HG02943 (cell line): ENCODE data around the gene PRPF31.

Experiments used
- ATAC-seq: cut with Tn5 transposase; IDR thresholded peaks from one replicate; pipeline ENCODE4 v1.9.1; 2021; ENCODE audit warnings: mild to moderate bottlenecking, low read depth, moderate library complexity; ENCODE audit not compliant: unreplicated experiment

Gene PRPF31

DNA sequence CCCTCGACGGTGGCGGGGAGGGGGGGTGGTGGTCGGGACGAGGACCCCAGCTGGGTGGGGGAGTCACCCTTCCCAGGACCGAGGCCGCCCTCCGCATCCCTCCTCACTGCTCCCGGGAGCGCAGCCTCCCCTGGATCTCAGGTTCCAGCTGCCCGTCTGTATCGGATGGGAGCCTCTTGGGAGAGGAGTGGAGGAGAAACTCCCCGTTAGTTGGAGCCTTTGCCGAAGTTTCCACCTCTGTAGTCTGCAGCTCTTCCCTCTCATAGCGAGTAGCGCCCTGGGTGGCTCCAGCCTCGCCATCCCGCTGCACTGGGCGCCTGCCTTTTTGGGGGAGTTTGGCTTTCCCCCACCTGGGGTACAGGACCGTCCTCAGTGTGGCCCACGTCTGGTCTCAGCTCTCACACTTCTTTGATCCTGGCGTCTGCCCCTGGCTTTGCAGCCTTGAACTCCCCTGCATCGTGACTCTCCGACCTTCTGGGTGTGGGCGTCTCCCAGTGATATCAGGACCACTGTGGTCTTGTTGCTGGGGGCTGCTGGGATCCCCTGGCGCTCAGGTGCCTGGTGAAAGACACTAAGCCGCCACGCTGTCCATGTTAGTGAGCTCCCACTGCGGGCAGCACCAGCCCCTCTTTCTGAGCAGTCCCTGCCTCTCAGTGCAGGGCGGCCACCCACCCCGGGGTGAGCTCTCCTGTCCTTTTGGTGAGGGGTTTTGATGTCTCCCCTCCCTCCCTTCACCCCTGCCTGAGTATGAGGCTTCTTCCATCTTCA lies 23.1 kb downstream of the PRPF31 start:
- no peak for ATAC-seq

DNA sequence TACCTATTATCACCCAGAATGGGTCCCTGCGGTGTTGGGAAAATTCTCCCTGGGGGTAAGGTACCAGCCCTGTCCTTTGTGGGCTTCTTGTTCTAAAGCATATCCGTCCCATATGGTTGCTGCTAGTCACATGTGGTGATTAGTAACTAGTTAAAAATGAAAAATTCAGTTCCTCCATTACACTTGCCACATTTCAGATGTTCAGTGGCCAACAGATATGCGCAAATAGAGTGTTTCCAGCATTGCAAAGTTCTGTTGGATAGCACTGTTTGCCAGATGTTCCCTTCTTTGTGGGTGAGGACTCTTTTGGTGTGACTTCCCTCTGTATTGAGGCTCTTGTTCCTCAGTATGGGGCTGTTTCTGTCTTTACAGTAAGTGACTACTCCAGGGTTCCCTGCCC lies 25.8 kb downstream of the PRPF31 start:
- ATAC-seq, result no peak

DNA sequence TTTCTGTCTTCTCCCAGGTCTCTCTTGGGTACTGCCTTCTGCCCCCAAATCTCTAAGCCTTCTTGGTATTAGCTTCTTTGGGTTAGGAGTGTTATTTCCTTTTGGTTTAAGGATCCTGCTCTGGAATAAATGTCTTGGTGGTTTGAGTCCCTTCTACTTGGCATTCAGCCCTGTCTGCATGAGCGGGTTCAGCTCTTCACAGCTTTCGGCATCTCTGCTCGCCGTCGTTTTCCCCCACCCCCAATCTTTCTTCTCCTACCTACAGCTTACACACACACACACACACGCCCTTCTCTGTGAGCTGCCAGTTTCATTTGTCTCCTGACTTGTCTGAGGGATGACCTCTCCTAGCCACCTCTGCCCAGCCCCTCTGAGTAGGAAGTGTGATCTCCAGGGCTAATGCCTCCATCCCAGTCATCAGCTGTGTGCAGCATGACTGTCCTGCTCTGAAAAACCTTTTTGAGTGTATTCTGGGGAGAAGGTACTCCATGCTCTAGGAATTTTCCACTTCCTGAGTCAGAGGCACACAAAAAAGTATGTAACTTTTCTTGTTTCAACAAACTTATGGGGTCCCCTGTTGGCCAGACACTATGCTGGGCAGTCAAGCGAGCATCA lies 26.7 kb downstream of the PRPF31 start:
- no peak for ATAC-seq

DNA sequence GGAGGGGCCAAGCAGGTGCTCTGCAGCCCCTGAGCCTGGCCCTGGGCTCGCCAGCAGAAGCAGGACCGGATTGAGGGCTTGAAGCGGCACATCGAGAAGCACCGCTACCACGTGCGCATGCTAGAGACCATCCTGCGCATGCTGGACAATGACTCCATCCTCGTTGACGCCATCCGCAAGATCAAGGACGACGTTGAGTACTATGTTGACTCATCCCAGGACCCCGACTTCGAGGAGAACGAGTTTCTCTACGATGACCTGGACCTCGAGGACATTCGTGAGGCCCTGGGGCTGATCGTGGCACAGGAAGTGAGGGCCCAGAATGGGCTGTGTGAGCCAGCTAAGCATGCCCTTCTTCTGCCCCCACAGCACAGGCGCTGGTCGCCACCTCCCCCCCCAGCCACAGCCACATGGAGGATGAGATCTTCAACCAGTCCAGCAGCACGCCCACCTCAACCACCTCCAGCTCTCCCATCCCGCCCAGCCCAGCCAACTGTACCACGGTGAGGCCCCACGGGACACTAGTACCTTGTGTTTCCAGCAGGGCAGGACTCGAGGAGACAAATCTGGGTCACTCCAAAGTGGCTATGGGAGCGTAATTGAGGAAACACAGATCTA lies 30.1 kb downstream of the PRPF31 start:
- no peak for ATAC-seq

DNA sequence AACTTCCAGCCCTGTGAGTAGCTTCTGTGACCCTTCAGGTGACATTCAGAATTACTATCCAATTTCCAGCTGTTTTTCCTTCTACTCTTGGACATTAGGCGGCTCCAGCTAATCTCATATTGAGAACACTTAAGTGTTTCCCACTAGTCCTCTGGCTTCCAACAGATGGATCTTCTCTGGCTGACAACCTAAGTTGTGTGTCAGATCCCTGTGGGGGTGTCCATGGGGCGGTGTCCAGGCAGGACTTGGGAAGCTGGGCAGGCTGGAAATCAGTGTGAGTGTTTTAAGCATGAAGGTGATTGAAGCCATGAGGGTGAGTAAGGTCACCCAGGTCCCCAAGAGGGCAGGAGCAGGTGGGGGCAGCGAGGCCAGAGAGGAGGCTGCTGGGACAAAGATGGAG lies 32.1 kb downstream of the PRPF31 start:
- no peak for ATAC-seq

DNA sequence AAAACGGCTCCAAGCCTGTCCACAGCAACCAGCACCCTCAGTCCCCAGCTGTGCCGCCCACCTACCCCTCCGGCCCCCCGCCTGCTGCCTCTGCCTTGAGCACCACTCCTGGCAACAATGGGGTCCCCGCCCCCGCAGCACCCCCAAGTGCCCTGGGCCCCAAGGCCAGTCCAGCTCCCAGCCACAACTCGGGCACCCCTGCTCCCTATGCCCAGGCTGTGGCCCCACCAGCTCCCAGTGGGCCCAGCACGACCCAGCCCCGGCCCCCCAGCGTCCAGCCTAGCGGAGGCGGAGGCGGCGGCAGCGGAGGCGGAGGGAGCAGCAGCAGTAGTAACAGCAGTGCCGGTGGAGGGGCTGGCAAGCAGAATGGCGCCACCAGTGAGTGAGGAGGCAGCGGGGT lies 32.6 kb downstream of the PRPF31 start:
- no peak for ATAC-seq

DNA sequence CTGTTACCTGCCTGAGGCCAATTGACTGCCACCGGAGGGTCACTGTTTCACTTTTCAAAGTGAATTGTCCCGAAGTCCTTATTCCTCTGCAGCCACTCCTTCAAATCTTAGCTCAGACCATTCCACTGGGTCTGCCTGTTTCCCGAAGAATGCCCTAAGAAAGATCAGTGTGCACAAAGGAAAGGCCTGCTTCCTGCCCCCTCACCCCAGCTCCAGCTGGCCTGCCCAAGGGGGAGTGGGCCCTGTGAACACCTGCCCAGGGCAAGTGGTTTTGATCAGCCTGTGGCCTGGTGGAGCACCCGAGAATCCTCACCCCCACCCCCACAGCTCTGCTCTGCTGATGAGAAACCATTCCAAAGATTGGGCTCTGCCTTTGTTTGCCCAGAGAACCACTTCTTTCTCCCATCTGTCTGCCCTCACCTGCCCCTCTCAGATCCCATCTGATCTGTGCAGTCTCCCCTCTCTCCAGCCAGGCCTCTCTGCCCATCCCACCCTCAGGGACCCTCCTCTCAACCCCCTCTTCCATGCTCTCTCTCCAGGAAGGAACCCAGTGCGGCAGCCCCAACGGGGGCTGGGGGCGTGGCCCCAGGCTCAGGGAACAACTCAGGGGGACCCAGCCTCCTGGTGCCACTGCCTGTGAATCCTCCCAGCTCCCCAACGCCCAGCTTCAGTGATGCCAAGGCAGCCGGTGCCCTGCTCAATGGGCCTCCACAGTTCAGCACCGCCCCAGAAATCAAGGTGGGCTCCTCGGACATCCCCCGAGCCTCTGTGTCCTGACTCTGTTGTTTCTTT lies 33.7 kb downstream of the PRPF31 start:
- no peak for ATAC-seq

DNA sequence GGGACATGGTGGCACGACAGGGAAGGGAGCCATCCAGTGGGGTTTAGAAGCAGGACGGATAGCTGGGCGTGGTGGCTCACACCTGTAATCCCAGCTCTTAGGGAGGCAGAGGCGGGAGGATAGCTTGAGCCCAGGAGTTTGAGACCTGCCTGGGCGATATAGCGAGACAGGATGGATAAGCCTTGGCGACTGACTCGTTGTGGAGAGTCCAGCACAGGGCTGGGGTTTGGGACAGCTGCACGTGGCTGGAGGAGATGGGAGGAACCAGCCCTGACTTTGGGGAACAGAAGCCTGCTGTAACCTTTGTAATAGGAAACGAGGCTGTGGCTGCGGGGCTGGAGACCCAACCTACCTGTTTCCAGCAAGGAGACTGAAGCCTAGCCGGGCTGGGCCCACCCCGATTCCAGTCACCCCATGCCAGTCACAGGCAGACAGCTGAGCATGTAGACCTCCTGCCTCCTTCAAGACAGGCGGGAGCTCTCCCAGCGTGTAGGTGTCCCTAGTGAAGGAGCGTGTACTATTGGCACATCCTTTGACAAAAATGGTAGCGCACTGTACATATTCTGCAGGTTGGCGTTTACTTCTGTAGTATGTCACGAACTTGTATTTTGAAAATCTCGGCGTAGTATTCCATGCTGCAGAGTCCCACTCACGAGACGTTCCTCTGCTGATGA lies 35.9 kb downstream of the PRPF31 start:
- no peak for ATAC-seq

DNA sequence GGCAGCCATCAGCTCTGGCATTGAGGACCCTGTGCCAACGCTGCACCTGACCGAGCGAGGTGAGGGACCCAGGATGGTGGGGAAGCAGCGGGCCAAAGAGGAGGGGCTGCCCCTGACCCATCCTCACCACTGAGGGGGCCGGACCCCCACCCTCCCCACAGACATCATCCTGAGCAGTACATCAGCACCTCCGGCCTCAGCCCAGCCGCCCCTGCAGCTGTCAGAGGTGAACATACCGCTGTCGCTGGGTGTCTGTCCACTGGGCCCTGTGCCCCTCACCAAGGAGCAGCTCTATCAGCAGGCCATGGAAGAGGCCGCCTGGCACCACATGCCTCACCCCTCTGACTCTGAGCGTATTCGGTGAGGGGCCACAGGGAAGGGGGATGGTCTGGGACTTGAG lies 36.7 kb downstream of the PRPF31 start:
- ATAC-seq, result no peak

DNA sequence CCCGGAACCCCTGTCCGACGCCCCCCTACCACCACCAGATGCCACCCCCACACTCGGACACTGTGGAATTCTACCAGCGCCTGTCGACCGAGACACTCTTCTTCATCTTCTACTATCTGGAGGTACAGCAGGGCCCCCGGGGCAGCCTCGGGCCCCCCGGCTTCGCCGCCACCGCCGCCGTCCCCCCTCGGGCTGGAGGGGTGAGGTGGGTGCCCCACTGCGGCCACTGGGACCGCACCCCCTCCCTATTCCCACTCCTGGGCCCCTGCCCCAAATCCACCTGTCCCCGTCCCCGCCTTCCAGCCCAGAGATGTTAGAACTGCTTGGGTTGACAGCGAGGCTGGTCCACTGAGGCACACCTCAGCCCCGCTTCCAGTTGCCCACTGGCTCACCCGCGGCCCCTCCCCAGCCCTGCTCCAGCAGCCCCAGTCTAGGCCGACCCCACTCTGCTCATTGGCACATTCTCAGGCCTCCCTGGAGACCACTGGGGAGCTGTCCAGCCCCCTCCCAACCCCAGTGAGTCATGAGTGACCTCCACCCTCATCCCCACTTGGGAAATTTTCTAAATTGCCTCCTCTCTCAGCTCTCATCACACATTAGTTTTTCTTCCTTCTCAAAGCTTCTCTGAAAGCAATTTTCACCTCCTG lies 37.4 kb downstream of the PRPF31 start:
- ATAC-seq, result no peak

DNA sequence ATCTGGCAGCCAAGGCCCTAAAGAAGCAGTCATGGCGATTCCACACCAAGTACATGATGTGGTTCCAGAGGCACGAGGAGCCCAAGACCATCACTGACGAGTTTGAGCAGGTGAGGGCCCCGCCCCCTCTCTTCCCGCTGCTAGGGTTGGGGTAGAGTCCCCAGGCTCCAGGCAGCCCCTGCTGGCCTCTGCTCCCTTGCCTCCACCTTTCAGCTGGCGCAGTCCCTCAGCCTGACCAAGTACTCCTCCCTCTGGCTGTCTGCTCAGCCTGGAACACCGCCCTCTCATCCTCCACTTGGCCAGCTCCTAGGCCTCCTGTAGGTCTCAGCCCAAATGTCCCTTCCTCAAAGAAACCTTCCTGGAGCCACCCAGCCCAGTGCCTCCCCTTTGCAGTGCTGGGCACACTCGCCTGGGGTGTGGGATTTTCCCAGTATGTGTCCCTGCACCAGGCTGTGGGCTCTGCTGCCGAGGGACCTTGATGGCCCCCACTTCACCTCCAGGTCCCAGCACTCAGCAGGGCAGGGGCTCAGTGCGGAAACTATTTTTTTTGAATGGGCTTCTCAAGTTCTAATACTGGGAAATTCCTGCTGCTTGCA lies 38.3 kb downstream of the PRPF31 start:
- ATAC-seq, result no peak

DNA sequence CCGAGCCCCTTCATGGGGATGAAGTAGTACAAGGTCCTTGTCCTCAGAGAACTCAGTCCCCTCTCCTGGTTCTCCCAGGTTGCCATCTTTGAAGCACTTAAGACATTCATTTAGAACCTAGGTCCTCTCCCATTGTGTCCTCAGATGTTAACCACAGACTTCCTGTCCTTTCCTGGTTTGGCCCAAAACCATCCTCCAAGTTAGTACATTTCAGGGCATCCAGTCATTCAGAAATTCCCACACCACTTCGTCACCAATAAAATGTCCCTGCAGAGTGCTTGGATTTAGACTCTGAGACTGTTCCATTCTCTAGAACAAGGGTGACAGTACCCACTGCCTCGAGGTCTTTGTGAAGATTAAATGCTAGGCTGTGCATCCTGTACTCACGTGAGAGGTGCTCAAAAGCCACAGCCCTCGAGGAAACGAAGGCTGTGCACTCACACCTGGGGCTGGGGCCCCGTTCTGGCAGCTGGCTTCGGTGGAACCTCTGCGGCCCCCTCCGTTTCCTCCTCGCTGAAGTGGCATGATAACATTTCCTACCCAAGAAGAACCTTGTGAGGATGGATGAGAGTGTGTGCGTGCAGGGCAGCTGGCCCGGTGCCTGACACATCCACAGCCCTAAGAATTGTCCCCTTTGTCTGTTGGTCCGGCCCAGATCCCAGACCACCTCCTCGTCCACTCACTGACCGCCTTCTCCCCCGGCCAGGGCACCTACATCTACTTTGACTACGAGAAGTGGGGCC lies 39.2 kb downstream of the PRPF31 start:
- no peak for ATAC-seq

DNA sequence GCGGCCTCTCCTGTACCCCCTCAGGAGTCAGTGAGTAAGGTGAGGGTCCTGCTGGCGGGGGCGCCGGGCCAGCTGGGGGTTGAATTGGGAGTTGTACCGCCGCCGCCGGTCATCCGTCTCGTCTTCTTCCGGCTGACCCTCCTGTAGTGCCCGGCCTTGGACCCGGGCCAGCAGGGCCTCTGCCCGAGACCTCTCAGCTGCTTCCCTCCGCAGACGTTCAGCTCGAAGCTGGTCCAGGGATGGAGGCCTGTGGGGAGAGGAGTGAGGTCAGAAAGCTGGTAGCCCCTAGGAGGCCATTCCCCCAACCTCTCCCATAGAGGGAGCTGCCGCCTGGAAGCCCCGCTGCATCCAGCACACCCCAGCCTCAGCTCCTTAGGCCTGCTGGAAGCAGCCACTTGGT lies 40.1 kb downstream of the PRPF31 start:
- no peak for ATAC-seq

DNA sequence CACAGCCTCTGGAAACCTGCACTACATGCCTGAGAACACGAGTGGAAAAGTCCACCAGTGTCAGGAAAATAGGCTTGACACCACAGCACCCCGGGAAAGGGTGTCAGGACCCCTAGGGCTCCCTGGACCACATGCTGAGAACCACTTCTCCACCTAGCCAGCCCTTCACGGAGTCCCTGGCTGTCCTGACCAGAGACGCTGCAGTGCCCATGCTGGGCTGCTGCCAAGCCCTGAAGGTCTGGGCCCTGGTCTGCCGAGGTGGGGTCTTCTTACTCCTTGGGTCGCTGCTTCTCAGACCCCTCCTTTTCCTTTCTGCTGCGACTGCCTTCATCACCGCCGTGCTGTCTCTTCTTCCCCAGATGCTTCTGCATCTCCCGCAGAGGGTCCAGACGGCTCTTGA lies 40.9 kb downstream of the PRPF31 start:
- no peak for ATAC-seq

DNA sequence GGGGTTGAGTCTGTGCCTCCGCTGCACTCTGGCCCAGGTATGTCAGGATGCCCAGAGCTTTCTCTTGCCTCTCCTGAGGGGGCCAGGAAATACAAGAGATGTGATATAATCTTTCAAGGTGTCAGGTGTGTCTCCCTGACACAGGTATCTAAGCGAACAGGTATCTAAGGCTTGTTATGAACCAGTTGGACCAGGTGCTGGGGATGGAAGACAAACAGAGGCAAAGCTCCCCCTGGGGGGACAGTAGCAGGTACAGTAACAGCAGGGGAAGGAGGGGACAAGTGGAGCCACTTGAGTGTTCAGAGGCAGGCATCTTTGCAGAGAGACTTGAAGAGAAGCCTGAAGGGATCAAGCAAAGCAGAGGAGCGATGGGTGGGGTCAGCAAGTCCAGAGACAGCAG lies 41.4 kb downstream of the PRPF31 start:
- ATAC-seq, result no peak

DNA sequence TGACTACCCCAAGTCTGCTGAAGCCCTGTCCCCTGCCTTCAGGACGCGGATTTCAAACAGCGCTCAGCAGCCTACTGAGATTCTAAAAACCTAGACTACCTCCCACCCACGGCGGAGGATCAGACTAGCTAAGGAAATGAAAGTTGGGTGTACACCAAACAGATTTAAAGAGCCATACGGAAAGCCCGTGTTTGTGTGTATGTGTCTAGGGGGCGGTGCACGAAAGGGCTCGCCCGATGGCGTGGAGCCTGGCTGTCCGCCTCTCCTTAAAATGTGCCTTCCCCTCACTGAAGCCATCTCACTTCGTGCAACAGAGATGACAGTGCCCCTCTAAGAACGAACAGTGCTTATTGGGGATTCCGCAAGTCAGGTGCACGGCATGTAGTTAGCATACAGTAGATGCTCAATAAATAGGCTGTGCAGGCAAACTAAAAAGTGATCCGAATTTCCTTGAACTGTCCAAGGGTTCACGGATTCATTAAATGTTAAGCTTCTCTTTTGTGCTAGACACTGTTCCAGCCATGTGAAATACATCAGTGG lies 43.3 kb downstream of the PRPF31 start:
- ATAC-seq, result no peak

DNA sequence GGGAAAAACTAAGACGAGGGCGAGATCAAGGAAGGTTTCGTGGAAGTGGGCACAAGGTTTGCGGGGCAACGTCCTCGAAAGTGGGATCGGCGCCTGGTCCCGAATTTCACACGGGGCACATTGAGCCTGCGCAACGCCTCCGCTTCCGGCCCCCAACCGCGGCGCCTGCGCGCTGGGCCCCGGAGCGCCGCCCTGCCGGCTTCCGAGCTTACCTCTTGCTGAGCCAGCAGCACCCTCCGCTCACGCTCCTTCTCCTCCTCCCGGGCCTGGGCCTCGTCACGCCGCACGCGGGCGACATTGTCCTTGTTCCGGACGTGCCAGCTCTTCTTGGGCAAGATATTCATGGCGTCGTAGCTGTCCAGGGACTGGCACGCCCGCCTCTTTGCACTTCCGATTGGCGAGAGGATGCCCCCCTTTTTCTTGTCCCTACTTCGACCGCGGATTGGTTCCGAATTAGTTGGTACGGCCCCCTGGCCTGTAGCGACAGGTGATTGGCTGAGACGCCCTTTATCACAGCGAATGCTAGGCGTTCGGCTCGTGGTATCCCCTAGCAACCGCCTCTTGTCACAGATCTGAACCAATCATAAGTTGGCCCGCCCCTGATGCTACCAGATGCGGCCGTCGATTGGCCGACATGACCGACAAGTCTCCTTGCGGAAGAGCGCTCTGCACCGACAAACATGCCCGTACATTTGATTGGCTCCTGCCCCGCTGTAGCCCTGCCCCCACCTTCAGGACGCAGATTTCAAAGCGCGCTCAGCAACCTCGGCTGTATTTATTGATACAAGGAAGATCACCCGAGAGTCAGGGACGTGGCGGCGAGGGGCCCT lies 44.0 kb downstream of the PRPF31 start, which contains the start of gene LENG1:
TSS of gene LENG1 (minus strand) at position 370 of the 830 bp plus-strand sequence. CDS start at position 344, 26 bp downstream.
- peak; percentile 91 for ATAC-seq
